ENCODE measurements around the gene TMEM154. TPM values are rescaled to one million over a fixed set of nuclear protein-coding genes. Genes with fewer than 3 reads are reported as not detected.

Gene TMEM154
- total and polyA plus RNA-seq, 10 of the 15 experiments (the other 5 are each of a cell fraction or from before 2014, with no cell fraction given): 5.1 to 41.4 (median 18.2) TPM

- POLR2A ChIA-PET: interaction anchor here (0.7 to 4.4 kb wide), 5 partner anchors 16 to 110 kb away, joined by 3 to 31 read pairs (median 4); partner anchors contain the start of genes FBXW7 and TMEM154
- intact Hi-C loops (cut with micrococcal nuclease; ENCODE audit: unreplicated experiment): no loop called here
Observed at GRCh38 chr4:152646221-152646620, 33.6 kb downstream of the TMEM154 start.

DNA sequence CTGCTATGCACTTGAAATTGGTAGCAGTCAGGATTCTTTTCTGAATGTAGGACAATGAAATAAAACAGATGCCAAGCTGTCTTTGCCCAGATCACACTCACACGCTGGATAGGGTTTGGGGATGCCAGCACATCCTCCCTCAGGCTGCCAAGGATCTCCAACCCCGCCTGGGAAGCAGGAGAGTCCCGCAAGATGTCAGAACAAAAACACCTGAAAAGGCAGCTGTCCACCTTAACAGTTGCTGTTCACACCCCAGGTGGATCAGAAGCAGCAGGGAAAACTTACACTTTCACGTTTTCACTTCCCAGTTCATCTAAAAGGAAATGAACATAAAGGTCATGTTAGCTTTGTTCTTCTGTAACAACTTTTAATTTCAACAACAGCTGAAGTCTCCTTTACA, 35.7 kb downstream of the TMEM154 start:
- no TSS peak for BruUV-seq (replicated peaks)
- DNase-seq (ENCODE audit: low read depth, low spot score): no peak
- Histone ChIP-seq H3K36me3 (ENCODE audit: control insufficient read depth in 2 of 2, insufficient read depth in 2 of 2, low read length in 1 of 2) (no peaks in the 10 kb centered on the region), H3K4me3 (peak overlapping the region; percentile 39; the same call in 1 of the 2 replicates), H3K4me1 (ENCODE audit: control insufficient read depth, insufficient read depth, low read length) (peaks cover 48% of the 10 kb centered on the region), H3K9ac (ENCODE audit: control insufficient read depth, insufficient read depth, low read length) (peak overlapping the region; percentile 27), H3K27me3 (replicated peaks in 1 of 2; ENCODE audit: control insufficient read depth in 2 of 2, insufficient read depth in 2 of 2, low read length in 1 of 2) (no peaks in the 10 kb centered on the region), H4K20me1 (ENCODE audit: control insufficient read depth, insufficient read depth) (no peaks in the 10 kb centered on the region), H3K9me3 (replicated peaks; ENCODE audit: control insufficient read depth, insufficient read depth, low read length) (no peaks in the 10 kb centered on the region; the same call in 2 of the 3 replicates), H2AFZ (ENCODE audit: control insufficient read depth, low read depth, low read length) (no peak overlapping the region; the same call in 1 of the 2 replicates), H3K4me2 (ENCODE audit: control insufficient read depth, insufficient read depth) (peak overlapping the region; percentile 98), H3K27ac (ENCODE audit: control insufficient read depth, insufficient read depth) (peak overlapping the region; percentile 94), H3K79me2 (ENCODE audit: control insufficient read depth, insufficient read depth, low read length) (no peaks in the 10 kb centered on the region; the same call in 1 of the 2 replicates)
- ChIA-PET RAD21 (ENCODE audit: unreplicated experiment) (interaction anchor here (0.8 to 16.8 kb wide), 32 partner anchors 15 to 279 kb away, joined by 3 to 513 read pairs (median 6); partner anchors contain the start of genes ARFIP1, FBXW7, TIGD4 and TMEM154), SMC1A (ENCODE audit: uncharacterized antibody, unreplicated experiment) (interaction anchor here (0.6 to 18.7 kb wide), 31 partner anchors 9 to 861 kb away, joined by 3 to 555 read pairs (median 7); partner anchors contain the start of genes FBXW7, TIGD4 and TMEM154), CTCF (interaction anchor here (0.7 to 11.1 kb wide), 19 partner anchors 11 to 245 kb away, joined by 3 to 465 read pairs (median 6); partner anchors contain the start of gene TMEM154), POLR2A (interaction anchor here (0.6 to 4.4 kb wide), 14 partner anchors 13 to 235 kb away, joined by 3 to 31 read pairs (median 4); partner anchors contain the start of genes FBXW7 and TMEM154)
- in situ Hi-C loops (cut with MboI) (loop anchor here (5.0 kb wide), 1 partner anchor 137 kb away; no protein-coding TSS in a partner anchor), intact Hi-C loops (cut with micrococcal nuclease; ENCODE audit: unreplicated experiment) (loop anchor here (5.0 kb wide), 1 partner anchor 133 kb away; the partner anchor contains the start of genes ARFIP1 and TIGD4)
- 6% methylated on average over 4 of the region's 4 CpGs for WGBS (ENCODE audit: insufficient coverage, insufficient replicate concordance, low lambda C conversion rate, missing lambda C conversion rate)
- no peak for FAIRE-seq
- ATAC-seq: no peak; the same call in 2 of the 3 replicates
- no peak for TF ChIP-seq FOS (IDR thresholded peaks at IDR 0.05; ENCODE audit: borderline replicate concordance, extremely low read depth, insufficient read length)
- peak; percentile 58; the same call in 1 of the 2 replicates for TF ChIP-seq GABPA (IDR thresholded peaks at IDR 0.05; ENCODE audit: low read depth)
- no peak for TF ChIP-seq PAX8 (IDR thresholded peaks at IDR 0.05)
- TF ChIP-seq RELB (IDR thresholded peaks at IDR 0.05; ENCODE audit: low read depth): no peak
- TF ChIP-seq, protein P1, sequence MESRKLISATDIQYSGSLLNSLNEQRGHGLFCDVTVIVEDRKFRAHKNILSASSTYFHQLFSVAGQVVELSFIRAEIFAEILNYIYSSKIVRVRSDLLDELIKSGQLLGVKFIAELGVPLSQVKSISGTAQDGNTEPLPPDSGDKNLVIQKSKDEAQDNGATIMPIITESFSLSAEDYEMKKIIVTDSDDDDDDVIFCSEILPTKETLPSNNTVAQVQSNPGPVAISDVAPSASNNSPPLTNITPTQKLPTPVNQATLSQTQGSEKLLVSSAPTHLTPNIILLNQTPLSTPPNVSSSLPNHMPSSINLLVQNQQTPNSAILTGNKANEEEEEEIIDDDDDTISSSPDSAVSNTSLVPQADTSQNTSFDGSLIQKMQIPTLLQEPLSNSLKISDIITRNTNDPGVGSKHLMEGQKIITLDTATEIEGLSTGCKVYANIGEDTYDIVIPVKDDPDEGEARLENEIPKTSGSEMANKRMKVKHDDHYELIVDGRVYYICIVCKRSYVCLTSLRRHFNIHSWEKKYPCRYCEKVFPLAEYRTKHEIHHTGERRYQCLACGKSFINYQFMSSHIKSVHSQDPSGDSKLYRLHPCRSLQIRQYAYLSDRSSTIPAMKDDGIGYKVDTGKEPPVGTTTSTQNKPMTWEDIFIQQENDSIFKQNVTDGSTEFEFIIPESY (IDR thresholded peaks at IDR 0.05): no peak
- 0 out of 4 replicates have a peak, but pooled peaks of 1 of the 2 experiments have one; percentile 31 for TF ChIP-seq ETV6 (conservative IDR thresholded peaks at IDR 0.05 in 1 of 2, IDR thresholded peaks at IDR 0.05 in 1 of 2; ENCODE audit: borderline replicate concordance in 1 of 2, low read depth in 1 of 2)

More at GRCh38 chr4:152646221-152646620, 33.6 kb downstream of the TMEM154 start:
- TF ChIP-seq CHD1 (IDR thresholded peaks at IDR 0.05; ENCODE audit: low read depth, low read length) (no peak), TCF3 (IDR thresholded peaks at IDR 0.05; ENCODE audit: borderline replicate concordance, insufficient read depth, low read depth, low read length) (no peak), ZBED1 (IDR thresholded peaks at IDR 0.05; ENCODE audit: borderline replicate concordance) (no peak), CHD4 (IDR thresholded peaks at IDR 0.05) (no peak), MTA2 (IDR thresholded peaks at IDR 0.05; ENCODE audit: low read depth) (no peak), KLF5 (IDR thresholded peaks at IDR 0.05; ENCODE audit: partially characterized antibody) (no peak), KAT2A (conservative IDR thresholded peaks at IDR 0.05; ENCODE audit: control insufficient read depth, low read depth, low read length) (no peak), EP300 (IDR thresholded peaks at IDR 0.05; ENCODE audit: borderline replicate concordance in 1 of 2, control insufficient read depth in 1 of 2, low read depth in 2 of 2, low read length in 2 of 2) (no peak), RAD21 (IDR thresholded peaks at IDR 0.05; ENCODE audit: insufficient read depth, low read depth, low read length) (no peak), CREB1 (IDR thresholded peaks at IDR 0.05; ENCODE audit: low read depth) (no peak)
- ATAC-seq: no peak
- WGBS (ENCODE audit: insufficient coverage, insufficient replicate concordance, low lambda C conversion rate, missing lambda C conversion rate): 93% methylated on average over 3 of the region's 3 CpGs
- Histone ChIP-seq H3K4me1 (ENCODE audit: control insufficient read depth, insufficient read depth, low read length) (peaks cover 35% of the 10 kb centered on the region), H3K9me3 (replicated peaks; ENCODE audit: control insufficient read depth, insufficient read depth, low read length) (no peaks in the 10 kb centered on the region; the same call in 2 of the 3 replicates), H3K27ac (ENCODE audit: control insufficient read depth, insufficient read depth) (no peak overlapping the region), H3K79me2 (ENCODE audit: control insufficient read depth, insufficient read depth, low read length) (no peaks in the 10 kb centered on the region; the same call in 1 of the 2 replicates), H3K4me3 (no peak overlapping the region), H3K9ac (ENCODE audit: control insufficient read depth, insufficient read depth, low read length) (no peak overlapping the region), H2AFZ (ENCODE audit: control insufficient read depth, low read depth, low read length) (no peak overlapping the region), H3K27me3 (replicated peaks in 1 of 2; ENCODE audit: control insufficient read depth in 2 of 2, insufficient read depth in 2 of 2, low read length in 1 of 2) (no peaks in the 10 kb centered on the region), H3K36me3 (ENCODE audit: control insufficient read depth in 2 of 2, insufficient read depth in 2 of 2, low read length in 1 of 2) (no peaks in the 10 kb centered on the region), H3K4me2 (ENCODE audit: control insufficient read depth, insufficient read depth) (no peak overlapping the region), H4K20me1 (ENCODE audit: control insufficient read depth, insufficient read depth) (no peaks in the 10 kb centered on the region)
- in situ Hi-C loops (cut with MboI): no loop called here
- no peak for DNase-seq (ENCODE audit: low read depth, low spot score)
- RAD21 ChIA-PET (ENCODE audit: unreplicated experiment): interaction anchor here (1.0 to 16.8 kb wide), 9 partner anchors 17 to 192 kb away, joined by 3 to 513 read pairs (median 9); partner anchors contain the start of genes FBXW7 and TMEM154
- CTCF ChIA-PET: interaction anchor here (1.0 to 11.1 kb wide), 7 partner anchors 8 to 187 kb away, joined by 3 to 465 read pairs (median 7); no protein-coding TSS in a partner anchor
- SMC1A ChIA-PET (ENCODE audit: uncharacterized antibody, unreplicated experiment): interaction anchor here (0.7 to 18.7 kb wide), 15 partner anchors 8 to 210 kb away, joined by 3 to 555 read pairs (median 6); partner anchors contain the start of genes FBXW7 and TMEM154
- BruUV-seq (replicated peaks): no TSS peak
- no peak for FAIRE-seq
